ENCODE measurements around the gene DGKA. TPM values are rescaled to one million over a fixed set of nuclear protein-coding genes. Genes with fewer than 3 reads are reported as not detected.

DGKA gene
- total and polyA plus RNA-seq, 2 of the 13 experiments (the other 11 are each of a cell fraction or from before 2014, with no cell fraction given): 2.4 to 5.4 TPM

DNA sequence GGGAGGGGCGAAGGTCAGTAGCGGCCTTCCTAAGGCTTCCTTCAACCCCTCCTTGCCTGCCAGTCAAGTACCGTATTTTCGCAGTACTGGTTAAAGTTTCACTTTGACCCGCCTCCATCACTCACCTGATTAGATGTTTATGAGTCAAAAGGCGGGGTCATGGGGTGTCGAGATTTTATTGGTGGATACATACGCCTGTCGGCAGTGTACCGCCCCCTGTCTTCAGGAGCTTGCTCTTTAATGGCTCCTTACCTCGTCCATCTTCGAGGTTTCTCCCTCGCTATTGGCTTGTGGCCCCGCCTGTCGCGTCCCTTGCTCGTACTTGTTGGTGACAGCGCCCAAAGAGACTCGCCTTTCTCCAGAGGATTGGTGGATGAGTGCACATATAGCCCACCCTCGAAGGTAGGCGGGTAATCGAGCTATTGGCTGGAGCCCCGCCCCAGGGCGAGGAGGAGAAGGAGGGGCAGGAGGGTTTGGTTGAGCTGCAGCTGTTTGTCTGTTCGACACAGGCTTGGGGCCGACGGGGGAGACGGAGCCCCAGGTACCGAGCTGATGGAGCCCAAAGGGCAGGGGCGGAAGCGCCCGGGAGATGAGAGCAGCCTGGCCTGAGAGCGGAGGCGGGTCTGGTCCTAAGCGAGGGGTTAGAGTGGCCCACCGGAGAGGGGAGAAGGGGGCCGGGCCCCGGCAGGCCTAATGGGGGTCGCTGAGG, 42.8 kb downstream of the DGKA start, which contains the start of gene RAB5B (continued):
- TF ChIP-seq SOX6 (IDR thresholded peaks at IDR 0.05) (no peak), SOX6 (CRISPR knock-in tag; IDR thresholded peaks at IDR 0.05) (peak; percentile 62), STAT5B (CRISPR knock-in tag; IDR thresholded peaks at IDR 0.05) (no peak), CBFB (CRISPR knock-in tag; IDR thresholded peaks at IDR 0.05) (peak; percentile 51; the same call in 1 of the 2 replicates), PHF8 (CRISPR knock-in tag; IDR thresholded peaks at IDR 0.05) (peak; percentile 97), KDM5B (CRISPR knock-in tag; IDR thresholded peaks at IDR 0.05; ENCODE audit: borderline replicate concordance) (peak; percentile 82; the same call in 1 of the 2 replicates), HNRNPUL1 (IDR thresholded peaks at IDR 0.05; ENCODE audit: low read depth, low read length) (no peak), LCORL (IDR thresholded peaks at IDR 0.05) (no peak), LCORL (CRISPR knock-in tag; IDR thresholded peaks at IDR 0.05) (0 out of 2 replicates have a peak, but pooled peaks have one; percentile 26), ZKSCAN5 (CRISPR knock-in tag; IDR thresholded peaks at IDR 0.05) (no peak; the same call in 1 of the 2 replicates), CREB1 (IDR thresholded peaks at IDR 0.05) (peak; percentile 96), CREB1 (CRISPR knock-in tag; IDR thresholded peaks at IDR 0.05) (peak; percentile 98), ZNF292 (CRISPR knock-in tag; IDR thresholded peaks at IDR 0.05; ENCODE audit: borderline replicate concordance, low read depth) (peak; percentile 60; the same call in 1 of the 2 replicates), POLR2AphosphoS5 (IDR thresholded peaks at IDR 0.05; ENCODE audit: low read depth, low read length) (peak; percentile 87), ZNF703 (CRISPR knock-in tag; IDR thresholded peaks at IDR 0.05; ENCODE audit: borderline replicate concordance) (no peak), SPEN (CRISPR knock-in tag; IDR thresholded peaks at IDR 0.05; ENCODE audit: low read depth) (peak; percentile 84), ZNF264 (CRISPR knock-in tag; IDR thresholded peaks at IDR 0.05) (no peak)
- TF ChIP-seq, protein P1, sequence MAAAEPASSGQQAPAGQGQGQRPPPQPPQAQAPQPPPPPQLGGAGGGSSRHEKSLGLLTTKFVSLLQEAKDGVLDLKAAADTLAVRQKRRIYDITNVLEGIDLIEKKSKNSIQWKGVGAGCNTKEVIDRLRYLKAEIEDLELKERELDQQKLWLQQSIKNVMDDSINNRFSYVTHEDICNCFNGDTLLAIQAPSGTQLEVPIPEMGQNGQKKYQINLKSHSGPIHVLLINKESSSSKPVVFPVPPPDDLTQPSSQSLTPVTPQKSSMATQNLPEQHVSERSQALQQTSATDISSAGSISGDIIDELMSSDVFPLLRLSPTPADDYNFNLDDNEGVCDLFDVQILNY (CRISPR knock-in tag; conservative IDR thresholded peaks at IDR 0.05): no peak
- TF ChIP-seq, protein P2, sequence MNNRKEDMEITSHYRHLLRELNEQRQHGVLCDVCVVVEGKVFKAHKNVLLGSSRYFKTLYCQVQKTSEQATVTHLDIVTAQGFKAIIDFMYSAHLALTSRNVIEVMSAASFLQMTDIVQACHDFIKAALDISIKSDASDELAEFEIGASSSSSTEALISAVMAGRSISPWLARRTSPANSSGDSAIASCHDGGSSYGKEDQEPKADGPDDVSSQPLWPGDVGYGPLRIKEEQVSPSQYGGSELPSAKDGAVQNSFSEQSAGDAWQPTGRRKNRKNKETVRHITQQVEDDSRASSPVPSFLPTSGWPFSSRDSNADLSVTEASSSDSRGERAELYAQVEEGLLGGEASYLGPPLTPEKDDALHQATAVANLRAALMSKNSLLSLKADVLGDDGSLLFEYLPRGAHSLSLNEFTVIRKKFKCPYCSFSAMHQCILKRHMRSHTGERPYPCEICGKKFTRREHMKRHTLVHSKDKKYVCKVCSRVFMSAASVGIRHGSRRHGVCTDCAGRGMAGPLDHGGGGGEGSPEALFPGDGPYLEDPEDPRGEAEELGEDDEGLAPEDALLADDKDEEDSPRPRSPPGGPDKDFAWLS (CRISPR knock-in tag; IDR thresholded peaks at IDR 0.05; ENCODE audit: borderline replicate concordance): 0 out of 2 replicates have a peak, but pooled peaks have one; percentile 54
- TF ChIP-seq, protein P3, sequence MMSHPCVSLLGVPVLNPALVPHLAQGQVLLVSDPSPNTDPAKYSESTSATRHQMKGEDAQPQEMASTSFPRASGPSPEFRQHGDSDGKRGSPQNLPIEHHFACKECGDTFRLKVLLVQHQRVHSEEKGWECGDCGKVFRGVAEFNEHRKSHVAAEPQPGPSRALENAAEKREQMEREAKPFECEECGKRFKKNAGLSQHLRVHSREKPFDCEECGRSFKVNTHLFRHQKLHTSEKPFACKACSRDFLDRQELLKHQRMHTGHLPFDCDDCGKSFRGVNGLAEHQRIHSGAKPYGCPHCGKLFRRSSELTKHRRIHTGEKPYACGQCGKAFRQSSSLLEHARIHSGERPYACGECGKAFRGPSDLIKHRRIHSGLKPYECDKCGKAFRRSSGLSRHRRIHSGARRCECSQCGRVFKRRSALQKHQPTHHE (CRISPR knock-in tag; IDR thresholded peaks at IDR 0.05; ENCODE audit: borderline replicate concordance): peak; percentile 67
- TF ChIP-seq, protein P4, sequence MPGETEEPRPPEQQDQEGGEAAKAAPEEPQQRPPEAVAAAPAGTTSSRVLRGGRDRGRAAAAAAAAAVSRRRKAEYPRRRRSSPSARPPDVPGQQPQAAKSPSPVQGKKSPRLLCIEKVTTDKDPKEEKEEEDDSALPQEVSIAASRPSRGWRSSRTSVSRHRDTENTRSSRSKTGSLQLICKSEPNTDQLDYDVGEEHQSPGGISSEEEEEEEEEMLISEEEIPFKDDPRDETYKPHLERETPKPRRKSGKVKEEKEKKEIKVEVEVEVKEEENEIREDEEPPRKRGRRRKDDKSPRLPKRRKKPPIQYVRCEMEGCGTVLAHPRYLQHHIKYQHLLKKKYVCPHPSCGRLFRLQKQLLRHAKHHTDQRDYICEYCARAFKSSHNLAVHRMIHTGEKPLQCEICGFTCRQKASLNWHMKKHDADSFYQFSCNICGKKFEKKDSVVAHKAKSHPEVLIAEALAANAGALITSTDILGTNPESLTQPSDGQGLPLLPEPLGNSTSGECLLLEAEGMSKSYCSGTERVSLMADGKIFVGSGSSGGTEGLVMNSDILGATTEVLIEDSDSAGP (CRISPR knock-in tag; IDR thresholded peaks at IDR 0.05; ENCODE audit: borderline replicate concordance): peak; percentile 91
- TF ChIP-seq, protein P5, sequence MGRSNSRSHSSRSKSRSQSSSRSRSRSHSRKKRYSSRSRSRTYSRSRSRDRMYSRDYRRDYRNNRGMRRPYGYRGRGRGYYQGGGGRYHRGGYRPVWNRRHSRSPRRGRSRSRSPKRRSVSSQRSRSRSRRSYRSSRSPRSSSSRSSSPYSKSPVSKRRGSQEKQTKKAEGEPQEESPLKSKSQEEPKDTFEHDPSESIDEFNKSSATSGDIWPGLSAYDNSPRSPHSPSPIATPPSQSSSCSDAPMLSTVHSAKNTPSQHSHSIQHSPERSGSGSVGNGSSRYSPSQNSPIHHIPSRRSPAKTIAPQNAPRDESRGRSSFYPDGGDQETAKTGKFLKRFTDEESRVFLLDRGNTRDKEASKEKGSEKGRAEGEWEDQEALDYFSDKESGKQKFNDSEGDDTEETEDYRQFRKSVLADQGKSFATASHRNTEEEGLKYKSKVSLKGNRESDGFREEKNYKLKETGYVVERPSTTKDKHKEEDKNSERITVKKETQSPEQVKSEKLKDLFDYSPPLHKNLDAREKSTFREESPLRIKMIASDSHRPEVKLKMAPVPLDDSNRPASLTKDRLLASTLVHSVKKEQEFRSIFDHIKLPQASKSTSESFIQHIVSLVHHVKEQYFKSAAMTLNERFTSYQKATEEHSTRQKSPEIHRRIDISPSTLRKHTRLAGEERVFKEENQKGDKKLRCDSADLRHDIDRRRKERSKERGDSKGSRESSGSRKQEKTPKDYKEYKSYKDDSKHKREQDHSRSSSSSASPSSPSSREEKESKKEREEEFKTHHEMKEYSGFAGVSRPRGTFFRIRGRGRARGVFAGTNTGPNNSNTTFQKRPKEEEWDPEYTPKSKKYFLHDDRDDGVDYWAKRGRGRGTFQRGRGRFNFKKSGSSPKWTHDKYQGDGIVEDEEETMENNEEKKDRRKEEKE (IDR thresholded peaks at IDR 0.05): no peak
